Mesothelial cell of epicardium (in vitro differentiated cells): ENCODE results near the gene PEAR1. TPM values are rescaled to one million over a fixed set of nuclear protein-coding genes. Genes with fewer than 3 reads are reported as not detected.

ENCODE experiments used
- DNase-seq, 2 experiments: peaks; one replicate each; pipeline ENCODE4 v3.0.0; 2021; ENCODE audit warnings: low spot score in 2 of 2; ENCODE audit not compliant: unreplicated experiment in 2 of 2
- H3K27ac Mint-ChIP-seq: 2 replicates; pipeline ENCODE4 v1.8.0; 2021; ENCODE audit warnings: mixed read lengths
- H3K27me3 Mint-ChIP-seq: 2 replicates; pipeline ENCODE4 v1.8.0; 2021; ENCODE audit warnings: low read depth, mixed read lengths
- H3K36me3 Mint-ChIP-seq: 2 replicates; pipeline ENCODE4 v1.8.0; 2021; ENCODE audit warnings: mixed read lengths
- H3K4me1 Mint-ChIP-seq: 2 replicates; pipeline ENCODE4 v1.8.0; 2021; ENCODE audit warnings: mixed read lengths
- H3K4me3 Mint-ChIP-seq: 2 replicates; pipeline ENCODE4 v1.8.0; 2021; ENCODE audit warnings: mild to moderate bottlenecking, moderate library complexity, mixed read lengths
- H3K9me3 Mint-ChIP-seq: 2 replicates; pipeline ENCODE4 v1.8.0; 2021; ENCODE audit warnings: mixed read lengths
- CTCF ChIP-seq: fragments of 200-600 bp; sonication (generic); IDR thresholded peaks from one replicate; pipeline ENCODE4 v1.5.0; 2021; ENCODE audit warnings: antibody characterized with exemption; ENCODE audit not compliant: unreplicated experiment
- total RNA-seq: library from RNA; stranded (reverse); gene quantifications from 3 replicates; pipeline ENCODE4 v1.2.1, GENCODE V29; 2021

The PEAR1 gene
- total RNA-seq, 1 donor from 2014 or later, result 16.1 TPM

GRCh38 chr1:156860628-156861423, 32.7 kb upstream of the PEAR1 start, which contains the start of gene NTRK1:
Gene NTRK1, plus strand, starts transcription at chr1:156860865. Its CDS starts 70 bp downstream, at chr1:156860935.
- TF ChIP-seq CTCF, result no peak
- Mint-ChIP-seq H3K4me3 (peak within 1 kb of the TSS; percentile 59), H3K9me3 (no peaks in the 10 kb centered on the region), H3K36me3 (no peaks in the 10 kb centered on the region), H3K27me3 (peaks cover 65% of the 10 kb centered on the region), H3K27ac (no peak within 1 kb of the TSS), H3K4me1 (peaks cover 45% of the 10 kb centered on the region)
- DNase-seq, result no peak

GRCh38 chr1:156862584-156862983, 30.9 kb upstream of the PEAR1 start:
- Mint-ChIP-seq H3K9me3 (no peaks in the 10 kb centered on the region), H3K36me3 (no peaks in the 10 kb centered on the region), H3K4me1 (peaks cover 50% of the 10 kb centered on the region), H3K4me3 (no peak overlapping the region), H3K27ac (no peak overlapping the region), H3K27me3 (peaks cover 50% of the 10 kb centered on the region)
- no peak for DNase-seq
- no peak for TF ChIP-seq CTCF

DNA sequence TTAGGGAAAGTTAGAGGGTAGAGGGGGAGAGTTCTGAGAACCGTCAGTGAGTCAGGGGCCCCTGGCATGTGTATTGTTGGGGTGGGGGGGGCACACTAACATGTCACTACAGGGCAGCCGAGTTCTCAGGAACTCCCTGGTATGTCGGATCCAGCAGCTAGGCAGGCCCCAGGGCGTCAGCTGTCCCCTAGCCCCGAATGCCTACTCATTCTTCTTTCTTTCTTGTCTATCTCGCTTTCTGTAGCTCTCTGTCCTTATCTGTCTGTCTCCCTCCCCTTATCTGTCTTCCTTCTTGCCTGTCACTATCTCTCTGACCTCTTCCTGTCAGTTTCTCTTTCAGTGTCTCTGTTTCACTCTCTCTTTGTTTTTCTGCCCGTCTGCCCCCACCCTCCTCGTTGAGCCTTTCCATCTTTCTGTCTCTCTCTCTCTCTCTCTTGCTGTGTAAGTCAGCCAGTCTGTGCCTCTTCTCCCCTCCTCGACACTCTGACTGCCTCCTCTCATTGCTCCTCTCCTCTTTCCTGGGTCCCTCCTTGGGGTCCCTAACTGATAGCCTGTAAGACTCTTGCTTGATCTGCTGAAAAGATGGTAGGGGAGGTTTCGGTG, 30.4 kb upstream of the PEAR1 start:
- TF ChIP-seq CTCF, result no peak
- H3K4me3 Mint-ChIP-seq, result no peak overlapping the region
- peaks cover 50% of the 10 kb centered on the region for H3K4me1 Mint-ChIP-seq
- no peak overlapping the region for H3K27ac Mint-ChIP-seq
- no peaks in the 10 kb centered on the region for H3K36me3 Mint-ChIP-seq
- H3K9me3 Mint-ChIP-seq, result no peaks in the 10 kb centered on the region
- no peak for DNase-seq
- H3K27me3 Mint-ChIP-seq, result peaks cover 47% of the 10 kb centered on the region

DNA sequence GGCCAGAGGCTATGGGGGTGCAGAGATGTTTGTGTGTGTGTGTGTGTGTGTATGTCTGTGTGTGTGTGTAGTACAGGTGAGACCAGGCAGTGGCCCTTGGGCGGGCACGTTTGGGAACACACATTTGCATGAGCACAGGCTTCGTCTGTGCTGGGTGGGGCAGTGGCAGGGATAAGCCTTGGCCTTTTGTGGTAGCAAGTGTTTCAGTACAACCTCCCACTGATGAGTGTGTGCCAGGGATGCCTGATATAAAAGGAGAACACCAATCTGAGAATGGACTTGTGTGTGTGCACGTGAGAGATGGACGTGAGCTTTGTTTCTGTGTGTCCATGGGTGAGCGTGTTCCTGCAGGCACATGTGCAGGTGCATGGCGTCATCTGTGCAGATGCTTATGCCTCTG, 29.9 kb upstream of the PEAR1 start:
- TF ChIP-seq CTCF, result no peak
- Mint-ChIP-seq H3K27ac (no peak overlapping the region), H3K36me3 (no peaks in the 10 kb centered on the region), H3K27me3 (peaks cover 42% of the 10 kb centered on the region), H3K9me3 (no peaks in the 10 kb centered on the region), H3K4me3 (no peak overlapping the region), H3K4me1 (peaks cover 46% of the 10 kb centered on the region)
- no peak for DNase-seq

GRCh38 chr1:156864796-156865195, 28.7 kb upstream of the PEAR1 start:
- TF ChIP-seq CTCF, result no peak
- H3K9me3 Mint-ChIP-seq, result no peaks in the 10 kb centered on the region
- H3K36me3 Mint-ChIP-seq, result no peaks in the 10 kb centered on the region
- no peak overlapping the region for H3K27ac Mint-ChIP-seq
- DNase-seq, result no peak
- no peak overlapping the region for H3K4me3 Mint-ChIP-seq
- H3K27me3 Mint-ChIP-seq, result peaks cover 31% of the 10 kb centered on the region
- peaks cover 39% of the 10 kb centered on the region for H3K4me1 Mint-ChIP-seq
